Umbilical cord (tissue), 1 donor: ENCODE data around the gene PRKRA. TPM values are rescaled to one million over a fixed set of nuclear protein-coding genes. Genes with fewer than 3 reads are reported as not detected.

ENCODE experiments used
- total RNA-seq: library from RNA; depleted of rRNA; stranded (reverse); fragments of >200 nt; gene quantifications from one replicate; pipeline ENCODE4 v1.2.3, GENCODE V29; 2014; ENCODE audit warnings: low replicate concordance; ENCODE audit not compliant: insufficient read depth

PRKRA gene
- total RNA-seq, 1 donor from 2014 or later = 134 TPM

Other genes with a start within 250 kb of the PRKRA start
- 18.1 TPM for gene PJVK, start 203 bp upstream of the PRKRA start, total RNA-seq
- 109 TPM for gene FKBP7, start 27.4 kb upstream of the PRKRA start, total RNA-seq
- gene PLEKHA3, start 29.3 kb upstream of the PRKRA start, total RNA-seq = 19.0 TPM